HEK293 (cell line): ENCODE measurements around the gene SRI.

Source experiments
- CTCF ChIA-PET: fragments of 350-600 bp; formaldehyde crosslinking; extraction: SDS; loops from one replicate; lab custom pipeline; 2021; ENCODE audit warnings: antibody characterized with exemption; lab: Yijun Ruan, JAX
- POLR2A ChIA-PET: fragments of 300-600 bp; formaldehyde crosslinking; extraction: SDS; loops from one replicate; lab custom pipeline; 2020; ENCODE audit warnings: antibody characterized with exemption, inconsistent platforms; lab: Yijun Ruan, JAX
- H3K27ac ChIP-seq: fragments of 200-500 bp; sonication (Bioruptor generic); 2 replicates; pipeline ENCODE4 v1.5.1; 2014; ENCODE audit warnings: low read depth, low read length, control low read depth, inconsistent platforms; ENCODE audit errors: extremely low read depth
- H3K36me3 ChIP-seq, 2 experiments: fragments of 200-500 bp in 1 of 2; sonication (Bioruptor generic) in 1 of 2; 1 replicate in 1 of 2; 2 replicates in 1 of 2; pipeline ENCODE4 v1.5.1; 2014 to 2017; ENCODE audit warnings: inconsistent platforms in 2 of 2, low read length in 2 of 2; ENCODE audit not compliant: control insufficient read depth in 2 of 2, insufficient read depth in 1 of 2
- H3K4me1 ChIP-seq: fragments of 200-500 bp; sonication (Bioruptor generic); 2 replicates; pipeline ENCODE4 v1.5.1; 2014; ENCODE audit warnings: mild to moderate bottlenecking, low read length, inconsistent platforms; ENCODE audit not compliant: control insufficient read depth, insufficient read depth
- H3K4me3 ChIP-seq: 2 replicates; pipeline ENCODE4 v1.5.1; 2011; ENCODE audit warnings: low read depth, mild to moderate bottlenecking, control low read depth, low read length, moderate library complexity
- H3K9me3 ChIP-seq: fragments of 200-500 bp; sonication (Bioruptor generic); 2 replicates; pipeline ENCODE4 v1.5.1; 2014; ENCODE audit warnings: low read depth, low read length, inconsistent platforms; ENCODE audit not compliant: control insufficient read depth, insufficient read depth
- BCL11A ChIP-seq: fragments of 450-650 bp; formaldehyde crosslinking; IDR thresholded peaks from 2 replicates; pipeline ENCODE4 v1.5.1; 2016; ENCODE audit warnings: low read depth, missing biosample characterization, missing genetic modification characterization
- ZBTB8A ChIP-seq: fragments of 450-650 bp; formaldehyde crosslinking; IDR thresholded peaks from 2 replicates; pipeline ENCODE4 v1.5.1; 2016; ENCODE audit warnings: missing biosample characterization, missing genetic modification characterization
- ZFP3 ChIP-seq: fragments of 450-650 bp; formaldehyde crosslinking; IDR thresholded peaks from 2 replicates; pipeline ENCODE4 v1.5.1; 2016; ENCODE audit warnings: low read depth, missing biosample characterization, missing genetic modification characterization
- ZNF354C ChIP-seq: fragments of 450-650 bp; formaldehyde crosslinking; IDR thresholded peaks from 2 replicates; pipeline ENCODE4 v1.5.1; 2016; ENCODE audit warnings: missing biosample characterization, missing genetic modification characterization, low read depth, borderline replicate concordance
- ZNF426 ChIP-seq: fragments of 450-650 bp; formaldehyde crosslinking; IDR thresholded peaks from 2 replicates; pipeline ENCODE4 v1.5.1; 2017; ENCODE audit warnings: missing biosample characterization, missing genetic modification characterization, mild to moderate bottlenecking, inconsistent platforms, moderate library complexity
- ZNF521 ChIP-seq: fragments of 450-650 bp; formaldehyde crosslinking; IDR thresholded peaks from 2 replicates; pipeline ENCODE4 v1.5.1; 2017; ENCODE audit warnings: missing biosample characterization, mild to moderate bottlenecking, missing genetic modification characterization
- ZNF529 ChIP-seq: fragments of 450-650 bp; formaldehyde crosslinking; IDR thresholded peaks from 2 replicates; pipeline ENCODE4 v1.5.1; 2017; ENCODE audit warnings: missing genetic modification characterization, missing biosample characterization; ENCODE audit not compliant: insufficient replicate concordance
- ZNF530 ChIP-seq: fragments of 450-650 bp; formaldehyde crosslinking; IDR thresholded peaks from 2 replicates; pipeline ENCODE4 v1.5.1; 2016; ENCODE audit warnings: low read depth, missing biosample characterization, missing genetic modification characterization
- ZNF621 ChIP-seq: fragments of 450-650 bp; formaldehyde crosslinking; IDR thresholded peaks from 2 replicates; pipeline ENCODE4 v1.5.1; 2017; ENCODE audit warnings: missing biosample characterization, missing genetic modification characterization
- ZNF660 ChIP-seq: fragments of 450-650 bp; IDR thresholded peaks from 2 replicates; pipeline ENCODE4 v1.5.1; 2018; ENCODE audit warnings: missing biosample characterization, mild to moderate bottlenecking, missing genetic modification characterization
- ZNF76 ChIP-seq: fragments of 450-650 bp; formaldehyde crosslinking; IDR thresholded peaks from 2 replicates; pipeline ENCODE4; 2016; ENCODE audit warnings: low read depth, missing biosample characterization, missing genetic modification characterization, borderline replicate concordance
- ZNF837 ChIP-seq: fragments of 450-650 bp; formaldehyde crosslinking; IDR thresholded peaks from 2 replicates; pipeline ENCODE4 v1.5.1; 2016; ENCODE audit warnings: missing biosample characterization, missing genetic modification characterization
- TF ChIP-seq, protein P1 (sequence below): fragments of 450-650 bp; formaldehyde crosslinking; IDR thresholded peaks from 2 replicates; pipeline ENCODE4 v1.5.1; 2017; ENCODE audit warnings: missing biosample characterization, missing genetic modification characterization
- TF ChIP-seq, protein P2 (sequence below): fragments of 450-650 bp; formaldehyde crosslinking; IDR thresholded peaks from 2 replicates; pipeline ENCODE4 v1.5.1; 2017; ENCODE audit warnings: missing biosample characterization, missing genetic modification characterization
- TF ChIP-seq, protein P3 (sequence below): fragments of 450-650 bp; formaldehyde crosslinking; IDR thresholded peaks from 2 replicates; pipeline ENCODE4 v1.5.0; 2017; ENCODE audit warnings: missing biosample characterization, missing genetic modification characterization, borderline replicate concordance
- TF ChIP-seq, protein P4 (sequence below): fragments of 450-650 bp; formaldehyde crosslinking; IDR thresholded peaks from 2 replicates; pipeline ENCODE4 v1.5.1; 2016; ENCODE audit warnings: missing biosample characterization, missing genetic modification characterization
- TF ChIP-seq, protein P5 (sequence below): fragments of 450-650 bp; formaldehyde crosslinking; IDR thresholded peaks from 2 replicates; pipeline ENCODE4 v1.5.1; 2016; ENCODE audit warnings: missing biosample characterization, missing genetic modification characterization
- TF ChIP-seq, protein P6 (sequence below): fragments of 450-650 bp; formaldehyde crosslinking; conservative IDR thresholded peaks from 2 replicates; pipeline ENCODE4 v1.5.1; 2016; ENCODE audit warnings: low read depth, missing biosample characterization, missing genetic modification characterization
- TF ChIP-seq, protein P7 (sequence below): fragments of 450-650 bp; formaldehyde crosslinking; optimal IDR thresholded peaks from 2 replicates; pipeline ENCODE3; 2016; ENCODE audit warnings: missing biosample characterization, mild to moderate bottlenecking, missing genetic modification characterization

SRI gene

DNA sequence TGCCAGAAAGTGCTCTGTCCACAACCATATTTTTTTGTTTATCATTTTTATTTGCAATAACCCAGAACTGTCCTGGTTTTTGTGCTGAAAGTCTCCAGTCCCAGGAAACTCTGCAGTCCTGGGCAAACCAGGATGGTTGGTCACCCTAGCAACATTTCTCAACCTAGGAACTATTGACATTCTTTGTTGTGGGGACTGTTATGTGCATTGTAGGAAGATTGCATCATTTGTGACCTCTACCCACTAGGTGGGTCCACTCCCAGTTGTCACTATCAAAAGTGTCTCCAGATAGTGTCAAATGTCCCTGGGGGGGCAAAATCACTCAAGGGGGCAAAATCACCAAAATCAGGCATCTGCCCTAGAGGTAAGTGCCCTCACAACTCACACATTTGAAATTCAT is 14.0 kb upstream of the SRI start:
- POLR2A ChIA-PET = no interaction called here
- CTCF ChIA-PET = no interaction called here
- Histone ChIP-seq H3K4me3 (no peak overlapping the region), H3K9me3 (no peaks in the 10 kb centered on the region), H3K27ac (no peak overlapping the region), H3K36me3 (no peaks in the 10 kb centered on the region), H3K4me1 (no peaks in the 10 kb centered on the region)
- TF ChIP-seq BCL11A (tag by site-specific recombination) = no peak
- TF ChIP-seq ZNF76 (tag by site-specific recombination) = no peak
- no peak for TF ChIP-seq ZNF529 (tag by site-specific recombination)
- TF ChIP-seq, protein P1, sequence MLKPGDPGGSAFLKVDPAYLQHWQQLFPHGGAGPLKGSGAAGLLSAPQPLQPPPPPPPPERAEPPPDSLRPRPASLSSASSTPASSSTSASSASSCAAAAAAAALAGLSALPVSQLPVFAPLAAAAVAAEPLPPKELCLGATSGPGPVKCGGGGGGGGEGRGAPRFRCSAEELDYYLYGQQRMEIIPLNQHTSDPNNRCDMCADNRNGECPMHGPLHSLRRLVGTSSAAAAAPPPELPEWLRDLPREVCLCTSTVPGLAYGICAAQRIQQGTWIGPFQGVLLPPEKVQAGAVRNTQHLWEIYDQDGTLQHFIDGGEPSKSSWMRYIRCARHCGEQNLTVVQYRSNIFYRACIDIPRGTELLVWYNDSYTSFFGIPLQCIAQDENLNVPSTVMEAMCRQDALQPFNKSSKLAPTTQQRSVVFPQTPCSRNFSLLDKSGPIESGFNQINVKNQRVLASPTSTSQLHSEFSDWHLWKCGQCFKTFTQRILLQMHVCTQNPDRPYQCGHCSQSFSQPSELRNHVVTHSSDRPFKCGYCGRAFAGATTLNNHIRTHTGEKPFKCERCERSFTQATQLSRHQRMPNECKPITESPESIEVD (tag by site-specific recombination) = no peak
- no peak for TF ChIP-seq ZNF354C (tag by site-specific recombination)
- TF ChIP-seq ZFP3 (tag by site-specific recombination) = no peak
- TF ChIP-seq ZNF521 (tag by site-specific recombination) = no peak
- TF ChIP-seq, protein P2, sequence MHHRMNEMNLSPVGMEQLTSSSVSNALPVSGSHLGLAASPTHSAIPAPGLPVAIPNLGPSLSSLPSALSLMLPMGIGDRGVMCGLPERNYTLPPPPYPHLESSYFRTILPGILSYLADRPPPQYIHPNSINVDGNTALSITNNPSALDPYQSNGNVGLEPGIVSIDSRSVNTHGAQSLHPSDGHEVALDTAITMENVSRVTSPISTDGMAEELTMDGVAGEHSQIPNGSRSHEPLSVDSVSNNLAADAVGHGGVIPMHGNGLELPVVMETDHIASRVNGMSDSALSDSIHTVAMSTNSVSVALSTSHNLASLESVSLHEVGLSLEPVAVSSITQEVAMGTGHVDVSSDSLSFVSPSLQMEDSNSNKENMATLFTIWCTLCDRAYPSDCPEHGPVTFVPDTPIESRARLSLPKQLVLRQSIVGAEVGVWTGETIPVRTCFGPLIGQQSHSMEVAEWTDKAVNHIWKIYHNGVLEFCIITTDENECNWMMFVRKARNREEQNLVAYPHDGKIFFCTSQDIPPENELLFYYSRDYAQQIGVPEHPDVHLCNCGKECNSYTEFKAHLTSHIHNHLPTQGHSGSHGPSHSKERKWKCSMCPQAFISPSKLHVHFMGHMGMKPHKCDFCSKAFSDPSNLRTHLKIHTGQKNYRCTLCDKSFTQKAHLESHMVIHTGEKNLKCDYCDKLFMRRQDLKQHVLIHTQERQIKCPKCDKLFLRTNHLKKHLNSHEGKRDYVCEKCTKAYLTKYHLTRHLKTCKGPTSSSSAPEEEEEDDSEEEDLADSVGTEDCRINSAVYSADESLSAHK (tag by site-specific recombination) = no peak
- TF ChIP-seq ZBTB8A = no peak
- no peak for TF ChIP-seq ZNF660 (tag by site-specific recombination)
- no peak for TF ChIP-seq ZNF837 (tag by site-specific recombination)
- TF ChIP-seq ZNF426 (tag by site-specific recombination) = no peak
- TF ChIP-seq, protein P3, sequence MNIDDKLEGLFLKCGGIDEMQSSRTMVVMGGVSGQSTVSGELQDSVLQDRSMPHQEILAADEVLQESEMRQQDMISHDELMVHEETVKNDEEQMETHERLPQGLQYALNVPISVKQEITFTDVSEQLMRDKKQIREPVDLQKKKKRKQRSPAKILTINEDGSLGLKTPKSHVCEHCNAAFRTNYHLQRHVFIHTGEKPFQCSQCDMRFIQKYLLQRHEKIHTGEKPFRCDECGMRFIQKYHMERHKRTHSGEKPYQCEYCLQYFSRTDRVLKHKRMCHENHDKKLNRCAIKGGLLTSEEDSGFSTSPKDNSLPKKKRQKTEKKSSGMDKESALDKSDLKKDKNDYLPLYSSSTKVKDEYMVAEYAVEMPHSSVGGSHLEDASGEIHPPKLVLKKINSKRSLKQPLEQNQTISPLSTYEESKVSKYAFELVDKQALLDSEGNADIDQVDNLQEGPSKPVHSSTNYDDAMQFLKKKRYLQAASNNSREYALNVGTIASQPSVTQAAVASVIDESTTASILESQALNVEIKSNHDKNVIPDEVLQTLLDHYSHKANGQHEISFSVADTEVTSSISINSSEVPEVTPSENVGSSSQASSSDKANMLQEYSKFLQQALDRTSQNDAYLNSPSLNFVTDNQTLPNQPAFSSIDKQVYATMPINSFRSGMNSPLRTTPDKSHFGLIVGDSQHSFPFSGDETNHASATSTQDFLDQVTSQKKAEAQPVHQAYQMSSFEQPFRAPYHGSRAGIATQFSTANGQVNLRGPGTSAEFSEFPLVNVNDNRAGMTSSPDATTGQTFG = no peak
- TF ChIP-seq, protein P4, sequence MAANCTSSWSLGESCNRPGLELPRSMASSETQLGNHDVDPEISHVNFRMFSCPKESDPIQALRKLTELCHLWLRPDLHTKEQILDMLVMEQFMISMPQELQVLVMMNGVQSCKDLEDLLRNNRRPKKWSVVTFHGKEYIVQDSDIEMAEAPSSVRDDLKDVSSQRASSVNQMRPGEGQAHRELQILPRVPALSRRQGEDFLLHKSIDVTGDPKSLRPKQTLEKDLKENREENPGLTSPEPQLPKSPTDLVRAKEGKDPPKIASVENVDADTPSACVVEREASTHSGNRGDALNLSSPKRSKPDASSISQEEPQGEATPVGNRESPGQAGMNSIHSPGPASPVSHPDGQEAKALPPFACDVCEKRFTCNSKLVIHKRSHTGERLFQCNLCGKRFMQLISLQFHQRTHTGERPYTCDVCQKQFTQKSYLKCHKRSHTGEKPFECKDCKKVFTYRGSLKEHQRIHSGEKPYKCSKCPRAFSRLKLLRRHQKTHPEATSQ = no peak
- TF ChIP-seq, protein P5, sequence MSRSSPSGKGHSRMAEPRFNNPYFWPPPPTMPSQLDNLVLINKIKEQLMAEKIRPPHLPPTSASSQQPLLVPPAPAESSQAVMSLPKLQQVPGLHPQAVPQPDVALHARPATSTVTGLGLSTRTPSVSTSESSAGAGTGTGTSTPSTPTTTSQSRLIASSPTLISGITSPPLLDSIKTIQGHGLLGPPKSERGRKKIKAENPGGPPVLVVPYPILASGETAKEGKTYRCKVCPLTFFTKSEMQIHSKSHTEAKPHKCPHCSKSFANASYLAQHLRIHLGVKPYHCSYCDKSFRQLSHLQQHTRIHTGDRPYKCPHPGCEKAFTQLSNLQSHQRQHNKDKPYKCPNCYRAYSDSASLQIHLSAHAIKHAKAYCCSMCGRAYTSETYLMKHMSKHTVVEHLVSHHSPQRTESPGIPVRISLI = no peak
- no peak for TF ChIP-seq ZNF530 (tag by site-specific recombination)
- TF ChIP-seq ZNF621 = no peak
- TF ChIP-seq, protein P6, sequence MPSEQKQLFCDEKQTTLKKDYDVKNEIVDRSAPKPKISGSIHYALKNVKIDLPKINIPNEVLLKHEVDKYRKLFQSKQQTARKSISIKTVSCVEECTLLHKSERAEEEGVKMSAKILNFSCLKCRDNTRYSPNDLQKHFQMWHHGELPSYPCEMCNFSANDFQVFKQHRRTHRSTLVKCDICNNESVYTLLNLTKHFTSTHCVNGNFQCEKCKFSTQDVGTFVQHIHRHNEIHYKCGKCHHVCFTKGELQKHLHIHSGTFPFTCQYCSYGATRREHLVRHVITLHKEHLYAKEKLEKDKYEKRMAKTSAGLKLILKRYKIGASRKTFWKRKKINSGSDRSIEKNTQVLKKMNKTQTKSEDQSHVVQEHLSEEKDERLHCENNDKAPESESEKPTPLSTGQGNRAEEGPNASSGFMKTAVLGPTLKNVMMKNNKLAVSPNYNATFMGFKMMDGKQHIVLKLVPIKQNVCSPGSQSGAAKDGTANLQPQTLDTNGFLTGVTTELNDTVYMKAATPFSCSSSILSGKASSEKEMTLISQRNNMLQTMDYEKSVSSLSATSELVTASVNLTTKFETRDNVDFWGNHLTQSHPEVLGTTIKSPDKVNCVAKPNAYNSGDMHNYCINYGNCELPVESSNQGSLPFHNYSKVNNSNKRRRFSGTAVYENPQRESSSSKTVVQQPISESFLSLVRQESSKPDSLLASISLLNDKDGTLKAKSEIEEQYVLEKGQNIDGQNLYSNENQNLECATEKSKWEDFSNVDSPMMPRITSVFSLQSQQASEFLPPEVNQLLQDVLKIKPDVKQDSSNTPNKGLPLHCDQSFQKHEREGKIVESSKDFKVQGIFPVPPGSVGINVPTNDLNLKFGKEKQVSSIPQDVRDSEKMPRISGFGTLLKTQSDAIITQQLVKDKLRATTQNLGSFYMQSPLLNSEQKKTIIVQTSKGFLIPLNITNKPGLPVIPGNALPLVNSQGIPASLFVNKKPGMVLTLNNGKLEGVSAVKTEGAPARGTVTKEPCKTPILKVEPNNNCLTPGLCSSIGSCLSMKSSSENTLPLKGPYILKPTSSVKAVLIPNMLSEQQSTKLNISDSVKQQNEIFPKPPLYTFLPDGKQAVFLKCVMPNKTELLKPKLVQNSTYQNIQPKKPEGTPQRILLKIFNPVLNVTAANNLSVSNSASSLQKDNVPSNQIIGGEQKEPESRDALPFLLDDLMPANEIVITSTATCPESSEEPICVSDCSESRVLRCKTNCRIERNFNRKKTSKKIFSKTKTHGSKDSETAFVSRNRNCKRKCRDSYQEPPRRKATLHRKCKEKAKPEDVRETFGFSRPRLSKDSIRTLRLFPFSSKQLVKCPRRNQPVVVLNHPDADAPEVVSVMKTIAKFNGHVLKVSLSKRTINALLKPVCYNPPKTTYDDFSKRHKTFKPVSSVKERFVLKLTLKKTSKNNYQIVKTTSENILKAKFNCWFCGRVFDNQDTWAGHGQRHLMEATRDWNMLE (tag by site-specific recombination) = no peak
- TF ChIP-seq, protein P7, sequence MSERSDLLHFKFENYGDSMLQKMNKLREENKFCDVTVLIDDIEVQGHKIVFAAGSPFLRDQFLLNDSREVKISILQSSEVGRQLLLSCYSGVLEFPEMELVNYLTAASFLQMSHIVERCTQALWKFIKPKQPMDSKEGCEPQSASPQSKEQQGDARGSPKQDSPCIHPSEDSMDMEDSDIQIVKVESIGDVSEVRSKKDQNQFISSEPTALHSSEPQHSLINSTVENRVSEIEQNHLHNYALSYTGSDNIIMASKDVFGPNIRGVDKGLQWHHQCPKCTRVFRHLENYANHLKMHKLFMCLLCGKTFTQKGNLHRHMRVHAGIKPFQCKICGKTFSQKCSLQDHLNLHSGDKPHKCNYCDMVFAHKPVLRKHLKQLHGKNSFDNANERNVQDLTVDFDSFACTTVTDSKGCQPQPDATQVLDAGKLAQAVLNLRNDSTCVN (tag by site-specific recombination) = no peak
